ENCODE measurements around the gene OSBPL6. TPM values are rescaled to one million over a fixed set of nuclear protein-coding genes. Genes with fewer than 3 reads are reported as not detected.

Gene OSBPL6
- total and polyA plus RNA-seq, 2 experiments from 2014 or later: 0.60 to 1.8 TPM

GRCh38 chr2:178221556-178221955 is 27.2 kb downstream of the OSBPL6 start:
- TF ChIP-seq CTCF (IDR thresholded peaks at IDR 0.05; ENCODE audit: low read depth, low read length): no peak

DNA sequence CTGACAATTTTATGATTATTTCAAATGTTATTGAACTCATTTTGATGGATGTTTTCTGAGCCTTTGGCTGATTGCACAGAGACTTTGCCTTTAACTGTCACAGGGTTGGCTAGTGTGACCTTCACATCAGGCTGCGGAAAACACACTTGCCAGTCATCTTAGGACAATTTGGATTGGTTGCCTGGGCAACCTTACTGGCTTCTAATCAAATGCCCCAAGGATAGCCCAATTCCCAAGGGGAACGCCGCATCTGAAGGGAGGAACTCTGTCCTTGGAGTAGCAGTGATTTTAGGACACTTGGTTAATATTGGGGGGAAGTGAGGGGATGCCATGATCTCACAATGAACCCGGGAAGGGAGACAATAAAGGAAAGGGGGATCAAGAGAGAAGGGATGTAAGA is 29.5 kb downstream of the OSBPL6 start:
- TF ChIP-seq CTCF (IDR thresholded peaks at IDR 0.05; ENCODE audit: low read depth, low read length): no peak
- Histone ChIP-seq H3K27me3 (no peaks in the 10 kb centered on the region), H3K36me3 (no peaks in the 10 kb centered on the region), H3K9me3 (ENCODE audit: low read depth) (no peaks in the 10 kb centered on the region), H3K4me1 (ENCODE audit: low read depth) (no peaks in the 10 kb centered on the region), H3K27ac (no peak overlapping the region), H3K4me3 (no peak overlapping the region)
- DNase-seq (ENCODE audit: low read depth in 1 of 2, low spot score in 1 of 2): no peak

More at GRCh38 chr2:178221556-178221955, 27.2 kb downstream of the OSBPL6 start:
- Histone ChIP-seq H3K9me3 (ENCODE audit: low read depth) (no peaks in the 10 kb centered on the region), H3K4me3 (no peak overlapping the region), H3K36me3 (no peaks in the 10 kb centered on the region), H3K27me3 (no peaks in the 10 kb centered on the region), H3K4me1 (ENCODE audit: low read depth) (no peaks in the 10 kb centered on the region), H3K27ac (no peak overlapping the region)
- DNase-seq (ENCODE audit: low read depth in 1 of 2, low spot score in 1 of 2): no peak

GRCh38 chr2:178225006-178225805 is 30.9 kb downstream of the OSBPL6 start:
- no peaks in the 10 kb centered on the region for H3K27me3 ChIP-seq
- H3K27ac ChIP-seq: no peak overlapping the region
- no peaks in the 10 kb centered on the region for H3K9me3 ChIP-seq (ENCODE audit: low read depth)
- H3K36me3 ChIP-seq: no peaks in the 10 kb centered on the region
- peak in 1 of 2 donors; percentile 68 for DNase-seq (ENCODE audit: low read depth in 1 of 2, low spot score in 1 of 2)
- H3K4me3 ChIP-seq: no peak overlapping the region
- TF ChIP-seq CTCF (IDR thresholded peaks at IDR 0.05; ENCODE audit: low read depth, low read length): no peak
- no peaks in the 10 kb centered on the region for H3K4me1 ChIP-seq (ENCODE audit: low read depth)

DNA sequence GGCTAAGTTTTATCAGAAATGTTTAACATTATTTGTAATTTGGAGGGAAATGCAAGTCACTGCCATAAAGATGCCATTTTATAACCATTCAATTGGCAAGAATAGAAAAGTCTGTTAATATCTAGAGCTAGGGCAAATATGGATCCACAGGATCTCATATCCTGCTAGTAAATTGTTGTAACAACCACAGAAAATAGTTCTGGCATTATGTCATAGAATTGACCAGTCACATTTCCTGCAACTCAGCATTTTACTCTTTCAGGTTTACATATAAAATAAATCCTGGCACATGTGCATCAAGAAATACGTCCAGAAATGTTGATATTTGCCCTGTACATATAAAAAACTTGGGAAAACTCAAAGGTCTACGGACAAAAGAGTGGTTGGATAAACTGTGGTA is 32.9 kb downstream of the OSBPL6 start:
- H3K9me3 ChIP-seq (ENCODE audit: low read depth): no peaks in the 10 kb centered on the region

DNA sequence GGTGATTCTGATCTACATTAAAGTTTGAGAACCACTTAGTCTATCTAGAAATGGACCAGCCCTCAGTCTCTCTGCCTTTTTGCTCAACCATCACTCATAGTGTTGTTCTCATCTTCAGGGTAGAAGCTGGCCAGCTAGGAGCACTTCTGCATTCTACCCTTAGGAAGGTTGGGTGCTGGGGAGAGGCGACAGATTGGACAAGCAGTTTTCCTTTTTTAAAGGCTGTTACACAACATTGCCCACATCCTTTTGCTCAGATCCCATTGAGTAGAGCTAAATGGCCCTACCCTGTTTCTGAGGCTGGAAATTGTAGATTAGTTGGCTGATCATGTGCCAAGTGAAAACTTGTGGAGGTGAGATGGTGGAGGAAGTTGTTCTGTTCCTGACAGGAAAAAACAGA is 35.6 kb downstream of the OSBPL6 start:
- Histone ChIP-seq H3K9me3 (ENCODE audit: low read depth) (no peaks in the 10 kb centered on the region), H3K27ac (no peak overlapping the region), H3K4me1 (ENCODE audit: low read depth) (no peaks in the 10 kb centered on the region), H3K4me3 (no peak overlapping the region), H3K27me3 (no peaks in the 10 kb centered on the region), H3K36me3 (no peaks in the 10 kb centered on the region)
- peak in 1 of 2 donors; percentile 33 for DNase-seq (ENCODE audit: low read depth in 1 of 2, low spot score in 1 of 2)
- TF ChIP-seq CTCF (IDR thresholded peaks at IDR 0.05; ENCODE audit: low read depth, low read length): no peak

More for the DNA sequence above, 32.9 kb downstream of the OSBPL6 start:
- no peak overlapping the region for H3K4me3 ChIP-seq
- no peak for TF ChIP-seq CTCF (IDR thresholded peaks at IDR 0.05; ENCODE audit: low read depth, low read length)
- no peaks in the 10 kb centered on the region for H3K36me3 ChIP-seq
- H3K27me3 ChIP-seq: no peaks in the 10 kb centered on the region
- DNase-seq (ENCODE audit: low read depth in 1 of 2, low spot score in 1 of 2): peak in 1 of 2 donors; percentile 36
- H3K27ac ChIP-seq: no peak overlapping the region
- no peaks in the 10 kb centered on the region for H3K4me1 ChIP-seq (ENCODE audit: low read depth)

Data from cardiac muscle cell (in vitro differentiated cells and primary cell).